Brain pericyte (primary cell): ENCODE results near the gene LGALS1.

Experiments used
- DNase-seq: peaks from one replicate; pipeline ENCODE4 v3.0.0-alpha.2; 2012; ENCODE audit warnings: low read depth, low spot score

LGALS1 gene

DNA sequence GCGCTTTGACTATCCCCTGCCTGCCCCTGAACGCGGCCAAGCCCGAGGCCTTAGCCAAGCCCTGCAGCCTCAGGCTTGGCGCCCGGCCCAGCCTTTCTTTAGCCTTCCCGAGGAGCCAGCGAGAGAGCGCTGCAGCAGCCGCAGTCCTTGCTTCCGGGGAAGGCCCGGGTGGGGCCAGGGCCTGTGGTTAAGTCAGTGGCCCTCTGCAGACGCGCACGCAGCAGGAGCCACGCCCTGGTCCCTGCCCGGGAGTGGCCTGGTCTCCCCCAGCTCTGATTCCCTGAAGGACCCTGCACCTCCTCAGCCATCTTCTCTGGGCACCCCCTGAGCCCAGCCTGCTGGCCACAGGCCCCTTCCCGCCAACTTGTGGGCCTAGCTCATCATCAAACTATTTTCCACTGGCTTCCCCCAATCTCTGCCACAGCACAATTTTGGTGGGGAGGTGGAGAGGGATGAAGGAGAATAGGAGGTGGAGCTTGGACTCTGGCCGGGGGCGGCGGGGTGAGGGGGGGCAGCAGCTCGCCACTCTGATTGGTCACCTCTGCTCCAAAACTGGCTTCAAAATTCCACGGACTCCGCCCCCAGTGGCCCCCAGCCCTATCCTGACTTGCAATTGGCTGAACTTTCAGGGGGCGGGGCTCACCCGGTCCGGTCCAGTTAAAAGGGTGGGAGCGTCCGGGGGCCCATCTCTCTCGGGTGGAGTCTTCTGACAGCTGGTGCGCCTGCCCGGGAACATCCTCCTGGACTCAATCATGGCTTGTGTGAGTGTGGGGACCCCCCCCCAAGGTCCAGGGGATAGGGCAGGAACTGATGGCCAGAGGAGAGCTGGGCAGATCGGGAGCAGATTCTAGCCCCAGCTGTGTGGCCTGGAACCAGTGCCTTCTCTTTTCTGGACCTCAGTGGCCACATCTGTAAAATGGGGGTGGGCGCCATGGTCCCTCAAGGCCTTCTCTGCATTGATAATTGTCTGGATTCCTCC, at the start of gene LGALS1:
LGALS1 (plus strand) TSS at position 686 of the 979 bp plus-strand sequence; CDS start at position 753, 67 bp downstream.
- DNase-seq, result peak; percentile 76

DNA sequence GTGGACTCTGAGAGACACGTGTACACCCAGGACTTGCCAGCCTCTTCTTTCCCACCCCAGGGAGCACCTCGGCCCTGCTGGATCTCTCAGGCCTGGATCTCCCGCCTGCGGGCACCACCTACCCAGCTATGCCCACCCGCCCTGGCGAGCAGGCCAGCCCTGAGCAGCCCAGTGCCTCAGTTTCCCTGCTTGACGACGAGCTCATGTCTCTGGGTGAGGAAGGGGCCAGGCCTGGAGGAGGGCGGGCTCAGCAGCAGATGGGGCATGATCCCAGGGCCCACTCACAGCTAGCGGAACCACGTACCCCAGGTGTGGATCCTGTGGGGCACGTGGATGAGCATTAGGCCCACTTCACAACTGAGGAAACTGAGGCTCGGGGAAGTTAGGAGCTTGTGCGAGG, 49.7 kb upstream of the LGALS1 start:
- no peak for DNase-seq

DNA sequence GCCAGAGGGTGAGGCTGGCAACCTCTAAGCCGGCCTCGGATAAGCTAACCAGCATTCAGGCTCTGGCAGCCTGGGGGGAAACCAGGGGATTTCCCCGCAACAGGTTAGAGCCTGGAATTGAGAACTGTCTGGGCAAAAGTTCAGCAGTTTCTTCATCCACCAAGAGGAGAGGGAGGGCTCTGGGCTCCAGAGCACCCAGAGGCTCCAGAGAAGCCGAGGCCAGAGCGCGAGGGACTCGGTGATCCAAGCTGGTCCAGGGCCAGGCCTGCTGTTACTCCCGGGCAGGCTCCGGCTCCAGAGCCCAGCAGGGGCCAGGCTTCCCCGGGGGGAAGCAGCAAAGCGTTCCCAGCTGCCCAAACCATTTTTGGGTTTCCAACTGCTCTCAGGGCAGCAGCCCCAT, 49.3 kb upstream of the LGALS1 start:
- DNase-seq, result no peak

DNA sequence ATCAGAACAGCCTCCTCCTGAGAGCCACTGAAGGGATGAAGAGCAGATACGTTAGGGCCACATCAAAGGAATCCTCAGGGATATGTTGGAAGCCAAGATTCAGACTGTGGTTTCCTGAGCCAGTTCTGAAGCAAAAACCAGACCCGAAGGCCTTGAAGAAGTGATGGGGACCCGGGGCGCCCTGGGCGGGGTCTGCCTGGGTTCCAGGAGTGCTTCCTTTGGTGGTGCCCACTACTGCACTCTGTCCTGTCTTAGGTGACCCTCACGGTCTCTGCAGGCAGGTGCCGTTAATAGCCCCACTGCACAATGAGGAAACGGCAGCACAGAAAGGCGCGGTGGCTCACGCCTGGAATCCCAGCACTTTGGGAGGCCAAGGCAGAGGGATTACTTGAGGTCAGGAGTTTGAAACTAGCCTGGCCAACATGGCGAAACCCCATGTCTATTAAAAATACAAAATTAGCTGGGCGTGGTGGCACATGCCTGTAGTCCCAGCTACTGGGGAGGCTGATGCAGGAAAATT, 48.8 kb upstream of the LGALS1 start:
- DNase-seq, result no peak

DNA sequence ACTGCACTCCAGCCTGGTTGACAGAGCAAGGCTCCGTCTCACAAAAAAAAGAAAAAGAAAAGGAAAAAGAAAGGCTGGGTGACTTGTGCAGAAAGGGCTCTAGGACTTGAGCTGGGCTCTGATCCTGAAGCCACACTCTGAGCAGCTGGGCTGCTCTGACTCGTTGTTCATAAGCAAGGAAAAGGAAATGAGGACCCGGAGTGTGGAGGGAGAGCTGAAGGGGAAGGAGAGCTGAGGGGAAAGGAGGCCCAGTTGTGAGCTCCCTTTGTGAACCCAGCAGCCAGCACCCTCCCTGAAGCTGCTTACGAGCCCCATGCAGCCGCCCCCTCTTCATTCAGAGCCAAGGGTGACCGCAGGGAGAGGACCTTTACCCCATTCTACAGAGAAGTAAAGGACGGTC, 48.3 kb upstream of the LGALS1 start:
- DNase-seq, result no peak

DNA sequence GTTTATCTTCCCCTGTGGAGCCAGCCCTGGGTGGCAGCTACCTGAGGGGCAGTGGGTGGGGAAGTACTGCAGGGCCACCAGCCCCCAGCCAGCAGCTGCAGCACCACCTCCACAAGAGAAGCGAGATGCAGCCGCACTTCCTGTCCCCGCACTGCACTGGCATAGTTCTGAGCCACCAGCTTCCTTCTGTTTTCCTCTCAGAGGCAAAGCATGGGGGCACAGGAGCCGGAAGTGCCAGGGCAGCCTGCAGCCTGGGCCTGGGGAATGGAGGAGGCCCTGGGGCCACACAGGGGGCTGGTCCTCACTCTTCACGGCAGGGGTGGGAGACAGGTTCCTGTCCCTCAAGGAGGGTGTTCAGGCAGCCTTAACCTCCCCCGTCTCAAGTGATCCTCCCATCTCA, 47.9 kb upstream of the LGALS1 start:
- DNase-seq, result no peak

DNA sequence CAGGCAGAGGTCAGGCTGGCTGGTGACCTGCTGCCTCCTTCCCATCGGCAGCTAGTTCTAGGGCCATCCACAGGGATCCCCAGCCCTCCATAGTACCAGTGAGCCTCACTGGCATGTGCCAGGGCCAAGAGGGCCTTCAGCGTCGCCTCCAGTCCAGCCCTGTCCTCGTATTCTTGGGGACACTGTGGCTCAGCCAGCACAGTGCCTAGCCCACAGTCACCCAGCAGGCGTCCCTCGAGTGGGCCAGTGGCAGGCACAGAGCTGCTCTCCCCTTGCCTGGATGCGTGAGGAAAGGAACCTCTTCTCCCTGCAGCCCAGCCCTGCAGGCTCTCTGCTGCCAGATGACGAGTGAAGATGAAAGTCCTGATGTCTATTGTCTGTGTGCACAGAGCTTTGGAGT, 46.6 kb upstream of the LGALS1 start:
- no peak for DNase-seq

DNA sequence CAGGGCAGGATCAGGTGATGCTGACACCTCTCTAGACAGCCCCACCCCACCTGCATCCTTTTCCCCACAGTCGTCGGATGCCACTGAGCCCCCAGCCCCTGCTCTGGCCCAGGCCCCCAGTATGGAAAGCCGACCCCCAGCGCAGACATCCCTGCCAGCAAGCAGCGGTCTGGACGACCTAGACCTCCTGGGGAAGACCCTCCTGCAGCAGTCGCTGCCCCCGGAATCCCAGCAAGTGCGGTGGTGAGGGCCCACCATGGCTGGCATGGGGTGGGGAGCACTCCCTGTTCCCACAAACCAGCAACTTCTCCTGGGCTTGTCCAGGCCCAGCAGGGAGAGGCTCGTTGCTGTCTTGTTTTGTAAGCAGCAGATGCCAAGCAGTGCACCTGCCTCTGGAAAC, 45.5 kb upstream of the LGALS1 start:
- DNase-seq, result no peak

DNA sequence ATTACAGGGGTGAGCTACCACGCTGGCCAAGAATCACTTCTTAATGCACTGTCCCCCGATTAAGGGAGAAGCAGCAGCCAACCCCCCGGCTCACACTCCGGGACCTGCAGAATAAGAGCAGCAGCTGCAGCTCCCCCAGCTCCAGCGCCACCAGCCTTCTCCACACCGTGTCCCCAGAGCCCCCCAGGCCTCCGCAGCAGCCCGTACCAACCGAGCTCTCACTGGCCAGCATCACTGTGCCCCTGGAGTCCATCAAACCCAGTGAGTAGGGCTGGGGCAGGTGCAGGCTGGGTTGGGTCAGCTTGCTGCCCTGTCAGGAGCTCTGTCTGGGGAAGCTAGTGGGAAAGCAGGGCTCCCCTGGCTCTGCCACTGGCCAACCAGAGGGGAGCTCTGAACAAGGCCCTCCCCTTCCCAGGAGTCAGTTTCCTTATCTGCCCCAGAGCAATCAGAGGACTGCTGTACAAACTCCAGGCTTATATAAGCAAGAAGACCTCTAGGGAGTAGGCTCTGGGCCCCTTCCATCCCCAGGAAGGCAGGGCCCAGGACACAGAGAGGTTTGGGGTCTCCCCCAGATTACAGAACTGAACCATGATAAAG, 44.5 kb upstream of the LGALS1 start:
- DNase-seq, result no peak

DNA sequence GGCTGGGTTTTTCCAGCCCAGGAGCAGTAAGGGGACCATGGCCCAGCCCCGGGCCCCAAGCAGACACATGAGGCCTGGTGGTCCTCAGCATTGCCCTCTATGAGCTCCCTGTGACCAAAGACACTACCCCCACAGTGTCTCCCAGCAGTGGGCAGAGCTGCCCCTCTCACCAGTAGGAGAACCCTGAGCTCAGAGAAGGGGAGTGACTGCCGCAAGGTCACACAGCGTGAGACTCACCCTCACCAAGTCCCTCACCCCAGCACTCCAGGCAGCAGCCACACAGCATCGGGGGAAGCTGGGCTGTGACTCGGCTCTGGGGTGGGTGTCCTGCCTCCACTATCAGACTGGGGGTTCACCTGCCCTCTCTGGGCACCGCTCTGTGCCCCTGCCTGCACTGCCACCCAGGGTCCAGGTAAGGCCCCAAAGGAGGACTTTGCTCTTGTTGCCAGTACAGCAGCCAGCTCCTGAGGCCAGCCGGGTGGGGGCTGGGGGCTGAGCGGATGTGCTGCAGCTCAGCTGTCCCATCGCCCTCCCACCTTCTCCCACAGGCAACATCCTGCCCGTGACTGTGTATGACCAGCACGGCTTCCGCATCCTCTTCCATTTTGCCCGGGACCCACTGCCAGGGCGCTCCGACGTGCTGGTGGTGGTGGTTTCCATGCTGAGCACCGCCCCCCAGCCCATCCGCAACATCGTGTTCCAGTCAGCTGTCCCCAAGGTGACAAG, 43.8 kb upstream of the LGALS1 start:
- no peak for DNase-seq

DNA sequence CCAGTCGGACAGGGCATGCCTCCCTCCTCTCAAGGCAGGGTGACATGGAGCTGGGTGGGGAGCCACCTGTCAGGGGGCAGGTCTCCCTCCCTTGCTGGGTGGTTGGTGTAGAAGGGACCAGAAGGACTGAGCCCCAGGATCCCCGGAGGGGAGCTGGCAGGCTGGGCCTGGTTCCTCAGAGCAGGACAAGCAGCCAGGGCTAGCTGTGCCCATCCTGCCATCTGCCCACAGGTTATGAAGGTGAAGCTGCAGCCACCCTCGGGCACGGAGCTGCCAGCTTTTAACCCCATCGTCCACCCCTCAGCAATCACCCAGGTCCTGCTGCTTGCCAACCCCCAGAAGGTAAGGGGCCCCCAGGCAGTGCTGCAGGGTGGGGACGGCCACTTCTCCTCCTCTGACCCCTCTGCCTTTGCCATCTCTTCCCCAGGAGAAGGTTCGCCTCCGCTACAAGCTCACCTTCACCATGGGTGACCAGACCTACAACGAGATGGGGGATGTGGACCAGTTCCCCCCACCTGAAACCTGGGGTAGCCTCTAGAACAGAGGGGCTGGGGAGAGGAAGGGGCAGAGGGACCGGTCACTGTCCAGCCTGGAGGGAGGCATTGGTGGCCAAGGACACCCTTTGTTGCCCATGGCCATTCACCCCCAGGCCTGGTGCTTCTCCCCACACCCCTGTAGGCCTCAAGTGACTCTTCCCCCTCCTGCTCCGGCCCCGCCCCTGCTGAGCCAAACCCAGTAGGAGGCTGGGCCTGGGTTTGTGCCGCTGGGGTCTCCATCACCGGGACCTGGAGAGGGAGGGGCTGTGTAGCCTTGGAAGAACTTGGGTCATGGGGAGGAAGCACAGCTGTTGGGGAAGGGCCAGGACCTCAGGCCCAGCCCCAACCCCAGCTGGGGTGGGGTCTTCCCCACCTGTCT, 43.0 kb upstream of the LGALS1 start:
- DNase-seq, result no peak

DNA sequence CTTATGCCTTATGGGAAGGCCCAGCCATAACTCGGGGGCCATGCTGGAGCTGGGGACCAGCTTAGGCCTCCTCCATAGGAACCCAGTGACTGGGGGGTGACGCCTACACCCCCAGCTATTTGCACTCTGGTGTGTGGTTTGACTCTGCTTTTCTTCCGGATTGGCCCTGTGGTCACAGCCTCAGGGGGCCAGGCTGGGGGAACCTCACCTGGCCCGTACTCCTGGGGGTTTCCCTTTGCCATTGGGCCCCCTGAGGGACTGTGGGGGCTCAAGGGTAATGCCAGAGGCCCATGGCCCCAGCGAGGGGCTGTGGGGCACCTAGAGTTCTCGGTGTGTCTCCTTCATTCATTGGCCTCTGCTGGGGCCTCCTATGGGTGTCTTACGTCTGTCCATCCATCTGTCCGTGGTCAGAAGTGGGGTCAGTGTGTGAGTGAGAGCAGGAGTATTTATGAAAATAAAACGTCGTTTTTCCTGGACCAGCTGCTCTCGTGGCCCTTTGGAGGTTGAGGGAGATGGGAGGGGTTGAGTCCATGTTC, 42.3 kb upstream of the LGALS1 start:
- no peak for DNase-seq

DNA sequence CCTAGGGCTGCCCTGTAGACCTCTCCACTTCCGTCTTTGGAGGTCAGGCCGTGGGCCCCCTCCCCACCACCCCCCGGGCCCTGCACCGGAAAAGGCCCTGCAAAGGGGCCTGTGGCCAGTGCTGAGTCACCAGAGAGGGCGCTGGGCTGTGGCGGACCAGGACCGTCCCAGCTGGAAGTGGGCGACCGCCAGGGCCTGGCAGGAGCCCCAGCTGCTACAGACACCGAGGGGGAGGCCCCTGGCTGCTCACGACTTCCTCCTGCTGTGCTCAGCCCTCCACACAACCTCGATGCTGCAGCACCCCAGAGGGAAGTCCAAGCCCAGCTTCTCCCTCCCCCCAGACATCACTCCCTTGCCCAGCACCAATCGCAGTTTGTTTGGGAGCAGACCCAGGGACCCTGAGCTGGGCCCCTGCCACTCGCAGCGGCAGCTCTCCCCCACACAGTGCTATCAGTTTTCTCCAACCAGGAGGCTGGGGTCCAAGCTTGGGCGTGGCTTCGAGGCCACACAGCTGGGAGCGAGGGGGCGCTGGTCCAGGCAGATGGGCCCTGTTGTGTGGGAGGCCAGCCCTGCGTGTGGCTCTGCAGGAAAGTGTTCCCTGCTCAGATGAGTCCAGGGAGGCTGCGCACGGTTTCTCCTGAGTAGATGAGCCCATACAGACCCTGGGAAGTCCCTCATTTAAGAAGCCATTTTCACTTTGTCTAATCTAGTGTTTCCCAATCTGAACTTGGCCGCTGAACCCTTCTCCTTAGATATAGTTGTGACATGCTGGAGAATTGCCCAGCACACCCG, 41.6 kb upstream of the LGALS1 start:
- DNase-seq, result peak; percentile 97

DNA sequence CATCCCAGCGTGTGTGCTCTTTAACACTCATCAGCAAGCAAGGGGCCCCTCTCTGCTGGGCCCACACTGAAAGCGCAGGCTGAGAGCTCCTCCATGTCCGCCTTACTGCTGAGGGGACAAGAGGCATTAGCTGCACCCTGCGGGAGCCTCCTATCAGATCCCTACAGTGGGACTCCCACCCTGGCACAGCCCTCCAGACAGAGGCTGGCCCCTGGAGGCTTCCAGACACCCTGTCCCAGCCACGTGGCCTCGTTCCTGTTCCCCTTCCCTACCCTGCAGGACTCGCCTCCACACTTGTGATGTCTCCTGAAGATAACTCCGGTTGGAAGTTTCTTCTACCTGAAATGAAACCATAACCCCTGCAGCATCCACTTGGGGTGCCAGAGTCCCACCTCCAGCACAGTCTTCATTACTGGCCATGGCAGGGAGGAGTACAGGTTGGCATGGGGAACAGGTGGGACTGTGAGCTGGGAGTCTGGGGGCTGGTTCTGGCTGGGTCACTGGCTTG, 41.0 kb upstream of the LGALS1 start:
- no peak for DNase-seq

DNA sequence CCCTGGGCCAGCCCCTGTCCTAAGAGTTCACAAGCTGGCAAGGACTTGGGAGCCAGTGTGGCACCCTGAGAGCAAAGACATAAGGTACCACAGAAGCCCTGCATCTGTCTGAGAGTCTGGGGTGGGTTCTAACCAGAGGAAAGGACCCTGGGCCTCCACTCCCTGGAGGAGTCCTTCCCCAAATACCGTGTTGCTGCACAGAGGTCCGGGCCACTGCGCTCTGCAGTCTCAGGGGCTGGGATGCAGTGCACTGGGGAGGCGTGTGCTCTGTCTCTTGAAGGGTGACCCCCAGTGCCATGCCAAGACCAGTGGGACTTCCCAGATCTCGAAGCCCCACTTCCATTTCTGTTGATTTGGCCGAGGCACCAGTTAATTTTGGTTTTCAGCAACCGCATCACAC, 40.3 kb upstream of the LGALS1 start:
- DNase-seq, result no peak

DNA sequence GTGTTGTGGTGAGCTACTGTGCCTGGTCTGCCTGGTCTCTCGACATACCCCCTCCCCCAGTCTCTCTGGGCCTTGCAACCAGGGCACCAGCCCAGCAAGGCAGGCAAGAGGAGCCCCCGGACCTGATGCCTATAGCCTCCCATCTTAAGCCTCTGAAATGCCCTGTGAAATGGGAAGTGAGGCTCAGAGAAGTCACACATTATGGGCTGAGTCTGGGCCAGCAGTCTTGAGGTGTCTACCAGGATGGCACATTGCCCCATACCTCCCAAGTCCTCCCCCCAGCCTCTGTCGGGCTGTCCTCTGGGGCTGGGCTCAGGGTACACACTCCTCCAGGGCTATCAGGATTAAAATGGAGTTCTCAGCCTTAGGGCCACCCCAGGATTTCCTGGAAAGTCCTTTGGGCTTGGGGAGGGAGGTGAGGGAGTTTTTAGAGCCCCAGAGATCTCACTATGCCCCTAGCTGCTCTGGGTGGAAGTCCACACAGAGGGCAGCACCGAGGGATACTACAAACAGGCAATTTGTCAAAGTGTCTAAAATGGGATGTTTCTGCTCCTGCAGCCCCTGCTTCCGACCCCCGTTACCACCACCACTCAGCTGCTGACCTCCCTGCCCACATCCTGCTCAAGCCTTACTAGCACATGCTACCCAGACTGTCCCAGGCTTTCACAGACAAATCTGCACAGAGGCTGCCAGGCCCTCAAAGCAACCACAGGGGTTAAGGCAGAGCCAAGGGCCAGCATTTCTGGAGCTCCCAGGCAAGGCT, 39.1 kb upstream of the LGALS1 start:
- no peak for DNase-seq

DNA sequence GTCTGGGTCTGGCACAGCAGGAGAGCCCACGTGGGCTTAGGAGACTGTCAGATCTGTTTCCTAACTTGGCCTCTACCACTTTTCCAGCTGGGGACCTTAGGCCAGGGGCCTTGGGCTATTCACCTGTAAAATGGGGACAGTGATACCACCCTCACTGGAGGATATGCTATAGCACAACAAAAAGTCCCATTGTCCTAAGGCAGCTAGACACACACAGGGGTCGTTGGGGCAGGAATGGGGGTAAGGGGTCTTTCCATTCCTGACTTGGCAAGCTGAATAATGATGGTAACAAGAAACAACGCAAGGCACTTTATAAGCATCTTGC, 38.5 kb upstream of the LGALS1 start:
- no peak for DNase-seq

DNA sequence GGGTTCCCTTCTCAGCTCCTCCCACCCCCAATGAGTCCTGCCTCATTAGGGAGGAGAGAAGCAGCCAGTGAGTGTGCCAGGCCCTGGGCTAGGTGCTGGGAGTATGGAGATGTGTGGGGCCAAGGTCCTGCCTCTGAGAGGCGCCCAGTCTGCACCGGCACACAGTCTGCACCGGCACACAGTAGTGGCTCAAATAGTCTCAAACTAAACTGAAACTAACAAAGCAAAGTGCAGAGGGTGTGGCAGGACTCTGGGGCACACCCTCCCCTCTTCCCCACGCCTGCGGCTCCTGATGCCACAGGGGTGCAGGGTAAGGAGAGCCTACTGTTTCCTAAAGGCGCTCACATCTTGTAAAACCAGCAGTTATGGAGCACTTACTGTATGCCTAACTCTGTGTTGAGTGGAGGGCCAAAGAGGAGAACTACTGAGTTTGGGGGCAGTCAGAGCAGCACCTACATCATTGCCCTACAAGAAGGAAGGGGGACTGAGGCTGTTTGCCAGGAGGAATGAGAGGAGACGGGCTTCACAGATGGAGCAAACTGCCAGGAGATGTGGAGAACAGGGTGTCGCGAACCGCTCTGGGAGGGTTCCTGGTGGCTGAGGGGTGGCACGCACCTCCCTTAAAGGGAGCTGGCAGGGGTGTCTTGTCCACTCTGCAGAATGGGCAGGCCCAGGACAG, 36.9 kb upstream of the LGALS1 start:
- DNase-seq, result no peak
